SH-SY5Y (cell line): ENCODE measurements around the gene PPARG.

Experiments
- GATA2 ChIP-seq: IDR thresholded peaks from 2 replicates; pipeline ENCODE4 v1.6.1; 2011; ENCODE audit warnings: mild to moderate bottlenecking, low read depth, low read length
- GATA3 ChIP-seq: IDR thresholded peaks from 2 replicates; pipeline ENCODE4 v1.6.1; 2011; ENCODE audit warnings: low read depth, mild to moderate bottlenecking, low read length, moderate library complexity

PPARG gene

GRCh38 chr3:12392101-12392878, 103.4 kb downstream of the PPARG start:
- TF ChIP-seq GATA3 (no peak), GATA2 (no peak)

DNA sequence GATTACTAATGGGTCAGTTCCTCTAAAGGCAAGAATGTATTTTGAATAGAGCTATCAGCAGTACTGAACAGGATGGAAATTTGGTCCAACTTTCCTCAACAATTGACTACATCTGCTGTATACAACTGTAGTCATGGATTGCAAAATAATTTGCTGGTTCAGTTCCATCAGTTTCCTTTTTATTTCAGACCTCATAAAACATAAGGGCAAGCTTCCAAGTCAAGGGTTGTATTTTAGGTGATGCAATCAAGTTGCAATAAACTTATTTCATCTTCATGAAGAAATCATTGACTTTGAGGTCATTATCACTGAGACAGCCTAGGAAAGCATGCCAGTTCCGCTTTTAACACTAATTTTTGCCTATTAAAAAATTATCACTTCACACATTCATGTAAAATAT, 105.0 kb downstream of the PPARG start:
- TF ChIP-seq GATA2 = no peak
- no peak for TF ChIP-seq GATA3

GRCh38 chr3:12394569-12395271, 105.8 kb downstream of the PPARG start:
- TF ChIP-seq GATA2 (no peak), GATA3 (no peak)

GRCh38 chr3:12395349-12396012, 106.6 kb downstream of the PPARG start:
- TF ChIP-seq GATA3 (no peak), GATA2 (no peak)

GRCh38 chr3:12396471-12396870, 107.6 kb downstream of the PPARG start:
- no peak for TF ChIP-seq GATA2
- TF ChIP-seq GATA3 = no peak

- TF ChIP-seq GATA3 (no peak), GATA2 (no peak)
These were observed 110.4 kb downstream of the PPARG start for GRCh38 chr3:12399226-12399625.

DNA sequence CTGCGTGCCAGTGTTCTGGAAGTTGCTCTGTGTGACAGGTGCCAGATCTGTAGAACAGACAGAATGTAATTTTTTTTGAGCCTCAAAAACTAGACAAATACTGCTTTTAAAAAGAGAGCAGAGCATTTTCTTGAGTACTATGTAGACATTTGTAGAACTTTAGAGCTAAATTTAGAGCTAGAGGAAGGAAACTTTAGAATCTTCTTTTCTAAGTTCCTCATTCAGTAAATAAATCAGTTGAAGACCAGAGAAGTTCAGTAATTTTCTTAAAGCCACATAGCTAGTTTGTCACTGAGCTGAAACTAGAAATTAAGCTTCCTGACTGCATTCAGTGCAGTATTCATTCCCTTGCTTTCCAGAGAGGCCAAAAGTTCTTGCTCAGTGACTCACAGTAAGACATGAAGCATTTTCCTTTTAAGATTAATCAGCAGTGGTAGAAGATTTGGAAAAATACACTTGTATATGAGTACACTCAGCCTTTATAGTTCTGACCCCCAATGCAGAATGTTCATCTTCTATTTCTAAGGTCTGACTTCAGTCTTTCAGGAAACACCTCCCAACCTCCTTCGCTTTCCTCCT, 111.8 kb downstream of the PPARG start:
- TF ChIP-seq GATA2 (no peak), GATA3 (no peak)

- TF ChIP-seq GATA3 (no peak), GATA2 (no peak)
These were observed 112.3 kb downstream of the PPARG start for GRCh38 chr3:12401208-12401607.

DNA sequence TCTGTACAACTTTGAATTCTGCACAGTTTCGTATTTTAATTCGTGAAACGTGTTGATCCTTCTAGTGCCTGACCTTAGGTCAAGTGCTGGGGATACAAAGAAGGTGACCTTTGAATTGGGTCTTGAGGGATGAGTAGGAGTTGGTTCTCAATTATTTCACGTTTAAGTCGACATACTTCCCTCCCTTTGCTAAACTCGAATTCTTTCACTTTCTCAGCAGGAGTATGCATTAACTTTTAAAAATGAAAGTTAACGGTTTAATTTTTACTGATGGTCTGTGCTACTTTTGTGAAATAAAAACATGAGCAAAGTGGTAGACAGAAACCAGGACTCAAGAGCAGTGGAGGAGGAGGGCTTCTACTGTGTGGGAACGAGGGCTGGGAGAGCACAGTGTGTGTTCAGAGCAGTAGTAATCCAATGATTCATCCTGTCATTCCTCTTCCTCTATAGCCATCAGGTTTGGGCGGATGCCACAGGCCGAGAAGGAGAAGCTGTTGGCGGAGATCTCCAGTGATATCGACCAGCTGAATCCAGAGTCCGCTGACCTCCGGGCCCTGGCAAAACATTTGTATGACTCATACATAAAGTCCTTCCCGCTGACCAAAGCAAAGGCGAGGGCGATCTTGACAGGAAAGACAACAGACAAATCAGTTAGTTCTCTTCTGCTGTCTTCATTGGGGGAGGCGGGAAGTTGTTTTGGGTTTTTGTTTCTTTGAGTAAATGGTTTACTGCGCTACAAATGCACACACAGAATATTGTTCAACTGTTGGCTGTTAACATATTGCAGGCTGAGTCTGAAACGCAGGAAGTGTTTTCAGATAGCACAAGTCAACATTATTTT, 116.8 kb downstream of the PPARG start:
- TF ChIP-seq GATA2 = no peak
- TF ChIP-seq GATA3 = no peak

DNA sequence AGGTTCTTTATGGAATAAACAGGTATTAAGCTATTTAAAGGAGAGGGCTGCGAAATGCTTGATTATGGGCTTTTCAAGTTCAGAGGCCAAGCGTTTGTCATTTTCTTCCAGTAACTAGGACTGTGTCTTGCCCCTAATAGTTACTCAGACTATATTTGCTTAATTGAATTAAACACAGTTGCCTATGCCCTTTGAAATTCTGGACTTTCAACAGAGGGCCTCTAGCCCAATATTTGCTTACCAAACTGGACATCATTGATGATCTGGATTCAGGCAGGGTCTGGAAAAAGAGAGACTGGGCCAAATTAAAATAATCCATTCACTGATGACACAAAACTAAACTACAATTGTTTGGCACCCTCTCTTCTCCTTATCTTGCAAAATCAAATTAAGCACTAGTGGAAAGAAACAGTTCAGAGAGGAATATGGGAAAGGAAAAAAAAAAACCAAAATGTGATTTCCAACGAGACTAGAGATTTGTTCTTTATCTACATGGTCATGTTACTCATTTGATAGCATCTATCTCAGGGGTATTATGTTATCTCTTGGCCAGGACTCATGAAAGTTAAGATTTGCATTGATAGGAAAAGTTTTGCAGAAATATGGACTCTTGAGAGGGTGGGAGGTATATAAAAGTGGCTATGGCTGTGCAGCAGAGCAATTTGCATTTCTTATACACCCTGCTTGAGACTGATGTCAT, 120.3 kb downstream of the PPARG start:
- no peak for TF ChIP-seq GATA3
- TF ChIP-seq GATA2 = no peak

DNA sequence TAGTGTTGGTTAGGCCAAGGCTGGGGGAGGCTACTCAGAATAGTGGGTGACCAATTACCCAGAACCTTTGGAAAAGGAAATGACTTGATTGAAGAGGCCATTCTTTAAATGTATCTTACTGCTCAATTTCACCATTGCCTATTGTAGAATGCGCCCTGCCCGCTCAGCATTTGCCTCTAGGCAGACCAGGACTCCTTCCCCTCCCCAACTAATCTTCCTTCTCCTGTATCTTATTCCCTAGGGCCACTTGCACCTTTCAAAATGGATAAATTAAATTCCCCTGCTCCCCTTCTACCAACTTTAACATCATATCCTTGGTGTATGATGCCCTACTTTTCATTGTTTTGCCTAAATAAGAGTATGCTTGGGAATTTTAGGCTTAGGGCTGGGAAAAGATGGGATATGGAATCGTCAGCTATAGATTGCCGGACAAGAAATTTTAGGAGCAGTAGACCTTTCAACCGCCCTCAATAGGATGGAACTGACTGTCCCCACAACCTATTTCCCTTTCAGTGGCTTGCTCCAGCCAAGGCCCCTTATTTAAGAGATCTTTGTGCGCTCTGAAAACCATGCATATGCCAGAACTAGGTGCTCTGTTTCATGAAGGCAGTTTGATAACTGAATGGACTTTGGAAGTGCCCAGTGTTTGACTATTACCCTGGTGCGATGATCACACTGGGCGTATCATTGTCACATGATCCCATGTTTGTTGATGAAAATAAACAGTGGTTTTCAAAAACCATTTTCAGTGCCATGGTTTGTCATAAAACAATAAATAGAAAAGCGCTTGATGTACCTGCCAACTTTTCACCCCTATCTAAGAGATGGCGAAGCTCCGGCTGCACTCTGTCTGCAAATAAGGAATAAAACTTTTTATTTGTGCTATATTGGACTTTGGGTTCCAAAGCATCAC, 121.1 kb downstream of the PPARG start:
- no peak for TF ChIP-seq GATA3
- no peak for TF ChIP-seq GATA2

DNA sequence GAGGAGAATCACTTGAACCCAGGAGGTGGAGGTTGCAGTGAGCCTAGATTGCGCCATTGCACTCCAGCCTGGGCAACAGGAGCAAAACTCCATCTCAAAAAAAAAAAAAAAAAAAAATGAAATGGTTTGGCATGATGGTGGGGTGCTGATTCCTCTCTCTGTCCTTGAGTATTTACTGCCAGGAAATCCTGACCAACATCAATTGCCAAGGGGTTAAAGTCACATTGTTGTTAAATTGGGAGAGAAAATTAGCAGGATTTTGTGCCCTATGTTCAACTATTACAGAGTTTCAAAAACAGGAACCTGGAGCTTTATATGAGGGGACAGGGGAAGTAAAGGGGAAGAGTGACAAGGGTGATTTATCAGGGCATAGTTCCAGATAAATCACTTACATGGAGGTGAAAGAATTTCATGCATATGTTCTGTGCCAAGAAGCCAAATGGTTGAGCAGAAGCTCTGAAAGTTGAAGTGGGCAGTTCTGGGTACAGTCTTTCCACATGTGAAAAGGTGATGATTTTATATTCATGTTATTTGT, 124.9 kb downstream of the PPARG start:
- no peak for TF ChIP-seq GATA2
- TF ChIP-seq GATA3 = no peak
